Activated T-helper 1 cell treated with anti-CD3 and anti-CD28 coated beads, Interleukin-2, amount 50 U/mL, for 16 hours (primary cell): ENCODE measurements around the gene NT5C2.

ENCODE experiments used
- DNase-seq, 2 donors: peaks; one replicate each; pipeline ENCODE4 v3.0.0-alpha.2; 2020; ENCODE audit warnings: low read depth in 1 of 2, low spot score in 1 of 2

Gene NT5C2

DNA sequence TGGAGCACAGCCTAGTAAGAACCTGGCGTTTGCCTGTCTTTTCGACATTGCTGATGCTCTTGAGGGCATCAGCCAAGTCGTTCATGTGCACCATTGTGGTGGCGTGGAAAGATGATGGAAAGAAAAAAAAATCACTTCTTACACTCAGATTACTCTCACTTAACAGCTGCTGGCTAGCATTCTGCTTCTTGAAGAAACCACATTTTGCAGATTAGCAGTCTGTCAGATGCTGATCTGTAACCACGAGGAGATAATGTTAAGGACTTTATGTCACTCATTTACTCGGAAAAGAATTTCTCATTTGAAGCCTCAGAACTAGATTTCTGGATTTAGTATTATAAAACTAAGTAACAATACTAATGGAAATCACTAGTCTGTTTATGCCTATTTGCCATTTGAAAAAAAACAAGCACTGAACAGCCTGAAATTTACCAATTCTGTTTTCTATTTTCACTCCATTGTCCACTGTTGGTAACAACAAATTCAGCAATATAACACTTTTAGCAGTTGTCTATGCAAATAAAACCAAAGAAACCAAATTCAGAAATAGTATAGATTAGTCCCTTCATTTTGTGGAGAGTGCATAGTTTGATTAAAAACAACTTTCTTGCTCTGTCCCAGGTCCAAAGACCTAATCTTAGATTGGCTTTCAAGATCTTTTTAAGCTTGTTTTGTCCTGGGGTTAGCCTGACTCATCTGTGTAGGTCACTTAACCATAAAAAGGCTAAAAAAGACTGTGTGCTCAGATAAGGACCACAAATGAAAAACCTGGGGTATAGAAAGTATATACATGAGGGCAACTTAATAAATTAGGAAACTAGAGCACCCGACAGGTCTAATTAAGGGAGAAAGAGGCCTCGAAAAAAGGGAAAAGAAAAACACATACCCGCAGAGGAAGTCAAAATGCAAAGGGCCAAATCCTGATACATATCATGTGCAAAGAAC is 67.5 kb downstream of the NT5C2 start:
- no peak for DNase-seq

DNA sequence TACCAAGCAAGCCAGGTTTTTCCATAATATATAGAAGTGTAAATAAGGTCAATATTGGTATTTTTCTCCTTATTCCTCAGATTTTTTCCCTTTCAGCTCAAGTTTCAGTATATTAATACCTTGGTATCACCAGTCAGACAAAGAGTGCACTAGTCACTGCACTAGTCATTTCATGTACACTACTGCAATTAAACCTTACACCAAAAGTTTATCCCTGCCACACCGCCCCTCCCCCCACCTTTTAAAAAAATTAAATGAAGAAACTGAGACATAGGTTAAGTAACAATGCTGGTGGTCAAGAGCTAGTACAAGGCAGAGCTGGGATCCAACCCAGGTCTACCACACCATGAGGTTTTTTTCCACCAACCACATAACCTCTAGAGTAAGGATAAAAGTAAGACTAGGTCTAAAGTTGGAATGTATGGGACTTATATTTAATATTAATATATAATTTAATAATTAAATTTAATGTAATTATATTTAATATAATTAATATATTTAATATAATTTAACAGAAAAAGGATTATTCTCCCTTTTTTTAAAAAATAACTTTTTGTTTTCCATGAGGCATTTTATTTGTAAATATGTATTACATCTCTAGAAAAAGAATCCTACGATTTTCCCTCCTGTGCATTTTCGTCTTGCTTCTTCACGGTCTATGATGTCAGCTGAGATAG is 68.5 kb downstream of the NT5C2 start:
- DNase-seq, result no peak

DNA sequence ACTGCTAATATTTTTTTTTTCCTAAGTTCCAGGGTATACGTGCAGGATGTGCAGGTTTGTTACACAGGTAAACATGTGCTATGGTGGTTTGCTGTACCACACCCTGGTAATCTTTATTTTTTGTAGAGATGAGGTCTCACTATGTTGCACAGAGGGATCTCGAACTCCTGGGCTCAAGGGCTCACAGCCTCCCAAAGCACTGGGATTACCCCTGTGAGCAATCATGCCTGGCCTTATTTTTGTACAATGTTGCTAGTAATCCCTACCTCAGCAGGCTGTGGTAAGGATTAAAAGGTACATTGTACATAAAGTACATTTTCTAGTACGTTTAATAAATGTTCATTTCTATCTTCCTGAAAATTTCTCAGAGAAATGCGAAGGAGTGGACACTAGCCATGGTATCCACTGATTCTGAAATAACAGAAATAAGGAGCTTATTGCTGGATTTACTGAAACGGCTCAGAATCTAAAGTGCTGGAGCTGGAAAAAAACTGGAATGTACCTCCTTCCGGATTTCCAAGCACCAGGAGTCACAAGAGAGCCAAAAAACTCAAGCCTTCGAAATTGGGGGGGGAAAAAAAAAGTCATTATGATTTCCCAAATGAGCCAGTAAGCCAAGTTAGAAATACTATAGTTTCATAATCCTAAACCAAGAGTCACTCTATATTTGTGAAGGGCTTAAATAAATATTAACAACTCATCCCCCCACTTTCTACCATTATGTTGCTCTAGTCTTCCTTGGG is 69.6 kb downstream of the NT5C2 start:
- DNase-seq, result no peak

DNA sequence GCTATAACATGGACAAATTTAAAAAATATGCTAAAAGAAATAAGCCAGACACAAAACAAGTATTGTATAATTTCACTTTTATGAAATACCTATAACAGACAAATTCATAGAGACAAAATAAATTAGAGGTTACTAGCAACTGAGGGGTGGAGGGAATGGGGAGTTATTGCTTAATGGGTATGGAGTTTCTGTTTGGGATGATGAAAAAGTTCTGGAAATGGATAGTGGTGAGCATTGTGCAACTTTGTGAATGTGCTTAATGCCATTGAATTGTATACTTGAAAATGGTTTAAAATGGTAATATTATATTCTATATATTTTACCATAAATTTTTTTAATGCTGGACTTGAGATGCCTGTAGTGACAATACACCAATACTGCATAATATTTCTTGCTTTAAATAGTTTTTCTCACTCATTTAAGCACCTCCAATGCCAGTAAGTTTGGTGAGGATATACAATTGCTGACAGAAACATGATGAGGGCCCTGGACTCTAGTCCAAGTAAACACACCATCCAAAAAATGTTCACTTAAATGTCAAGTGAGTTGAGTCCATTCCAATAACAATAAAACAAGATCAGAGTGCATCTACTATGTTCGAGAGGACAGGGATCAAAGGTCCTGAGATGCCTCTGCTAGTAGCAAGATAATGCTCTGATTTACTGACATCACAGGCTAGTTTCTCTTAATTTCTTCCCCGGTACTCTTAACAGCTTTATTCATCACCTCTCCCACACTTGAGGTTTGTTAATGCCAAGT is 71.9 kb downstream of the NT5C2 start:
- DNase-seq, result no peak

DNA sequence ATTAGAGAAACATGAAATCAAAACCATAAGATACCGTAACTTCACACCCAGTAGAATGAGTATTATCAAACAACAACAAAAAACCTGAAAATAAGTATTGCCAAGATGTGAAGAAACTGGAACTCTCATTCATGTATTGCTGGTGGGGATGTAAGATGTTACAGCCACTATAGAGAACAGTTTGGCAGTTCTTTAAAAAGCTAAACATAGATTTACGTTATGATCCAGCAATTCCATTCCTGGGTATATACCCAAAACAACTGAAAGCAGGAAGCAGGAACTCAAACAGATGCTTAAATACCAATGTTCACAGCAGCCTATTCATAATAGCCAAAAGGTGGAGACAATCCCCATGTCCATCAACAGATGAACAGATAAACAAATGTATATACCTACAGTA is 72.5 kb downstream of the NT5C2 start:
- DNase-seq, result no peak

DNA sequence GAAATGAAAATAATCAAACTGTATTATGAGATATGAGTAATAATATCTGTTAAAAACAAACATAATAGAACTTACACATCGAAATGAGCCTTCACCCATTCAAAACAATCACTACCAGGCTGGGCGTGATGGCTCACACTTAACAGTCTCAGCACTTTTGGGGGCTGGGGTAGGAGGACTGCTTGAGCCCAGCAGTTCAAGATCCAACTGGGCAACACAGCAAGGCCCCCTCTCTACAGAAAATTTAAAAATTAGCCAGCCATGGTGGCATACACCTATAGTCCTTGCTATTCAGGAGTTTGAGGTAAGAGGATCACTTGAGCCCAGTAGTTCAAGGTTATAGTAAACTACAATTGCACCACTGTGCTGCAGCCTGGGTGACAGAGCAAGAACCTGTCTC is 75.8 kb downstream of the NT5C2 start:
- DNase-seq, result no peak

DNA sequence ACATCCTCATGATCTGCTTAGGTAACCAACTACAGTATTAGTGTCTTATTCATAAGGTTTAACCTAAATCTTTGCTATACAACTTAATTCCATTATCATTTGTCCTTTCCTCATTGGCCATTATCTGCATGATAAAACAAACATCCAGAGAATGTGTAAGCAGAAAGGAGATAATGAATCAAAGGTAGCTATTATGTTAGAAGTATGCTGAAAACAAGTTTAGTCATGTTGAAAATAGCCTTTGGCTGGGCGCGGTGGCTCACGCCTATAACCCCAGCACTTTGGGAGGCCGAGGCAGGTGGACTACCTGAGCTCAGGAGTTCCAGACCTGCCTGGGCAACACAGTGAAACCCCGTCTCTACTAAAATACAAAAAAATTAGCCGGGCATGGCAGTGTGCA is 78.2 kb downstream of the NT5C2 start:
- DNase-seq, result no peak

DNA sequence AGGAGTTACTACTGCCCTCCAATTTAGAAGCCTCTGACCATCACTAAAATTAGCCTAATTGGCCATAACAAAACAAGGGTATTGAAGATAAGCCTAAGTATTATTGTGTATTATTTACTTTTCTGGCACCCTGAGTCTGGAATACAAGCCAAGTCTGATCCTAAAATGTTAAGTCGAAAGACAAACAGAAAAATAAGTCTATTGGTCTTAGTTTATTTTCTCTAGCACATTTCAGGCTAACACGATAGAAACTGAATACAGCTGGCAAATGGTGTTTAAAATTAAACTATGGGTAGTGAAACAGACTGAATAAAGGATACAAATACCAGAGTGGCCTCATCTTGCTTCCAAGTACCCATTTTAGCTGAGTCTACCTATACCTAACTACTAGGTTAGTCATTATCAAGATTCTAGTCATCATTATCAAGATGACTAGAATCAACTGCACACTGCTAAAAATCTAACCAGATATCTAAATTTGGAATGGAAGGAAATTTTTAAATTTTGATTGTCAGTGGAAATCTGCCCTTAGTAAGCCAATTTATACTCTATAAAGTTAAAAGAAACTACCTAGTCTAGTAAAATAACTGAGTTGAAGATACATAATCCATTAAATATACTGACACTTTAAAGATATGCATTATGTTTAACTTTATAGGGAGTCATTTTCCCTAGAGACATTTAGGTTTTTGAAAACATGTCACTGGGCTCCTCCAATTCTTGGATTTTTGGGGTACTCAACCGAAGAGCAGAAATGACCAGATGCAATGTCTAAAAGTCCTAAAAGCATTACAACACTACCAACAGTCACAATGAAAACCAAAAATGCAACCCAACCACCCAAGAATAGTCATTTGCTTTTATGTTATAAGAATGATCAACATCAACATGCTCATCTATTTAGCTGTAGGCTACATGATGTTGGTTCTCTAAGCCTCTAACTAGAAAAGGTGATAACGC is 80.9 kb downstream of the NT5C2 start:
- DNase-seq, result no peak

DNA sequence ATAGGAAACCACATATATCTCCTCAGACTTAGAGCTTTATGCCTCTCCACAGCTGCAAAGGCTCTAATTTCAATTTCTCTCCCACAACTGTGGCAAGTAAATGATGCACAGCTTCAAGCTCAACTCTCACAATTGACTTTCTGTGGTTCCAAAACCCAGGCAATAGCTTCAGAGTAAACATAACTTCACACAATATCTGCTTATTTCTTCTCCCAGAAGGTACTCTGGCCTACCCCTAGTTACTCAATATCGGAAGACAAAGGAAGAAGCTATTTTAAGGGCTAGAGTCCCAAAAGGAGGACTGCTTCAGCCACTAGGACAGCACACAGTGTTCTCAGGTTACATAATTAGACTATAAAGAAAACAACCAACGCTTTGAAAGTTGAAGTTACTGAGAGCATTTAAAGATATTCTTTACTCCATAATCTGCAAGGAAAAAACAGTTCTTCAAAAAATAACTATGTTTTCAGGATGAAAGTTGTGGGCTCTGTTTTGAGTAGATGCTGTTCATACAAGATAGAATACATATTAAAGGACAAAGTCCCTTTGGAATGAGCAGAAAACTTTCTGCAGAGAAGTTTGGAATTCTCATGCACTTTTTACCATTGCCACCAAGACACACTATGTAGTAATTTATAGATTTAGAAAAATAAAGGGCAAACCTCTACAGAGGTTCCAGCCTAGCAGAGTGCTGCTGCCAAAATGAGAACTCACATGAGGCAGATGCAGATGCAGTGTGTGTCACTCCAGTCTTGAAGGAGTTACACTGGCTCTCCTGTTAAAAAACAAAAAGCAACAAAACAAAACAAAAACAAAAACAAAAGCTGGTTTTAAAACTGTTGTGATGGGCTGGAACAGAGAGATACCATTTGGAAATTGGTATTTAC is 81.8 kb downstream of the NT5C2 start:
- DNase-seq, result no peak

DNA sequence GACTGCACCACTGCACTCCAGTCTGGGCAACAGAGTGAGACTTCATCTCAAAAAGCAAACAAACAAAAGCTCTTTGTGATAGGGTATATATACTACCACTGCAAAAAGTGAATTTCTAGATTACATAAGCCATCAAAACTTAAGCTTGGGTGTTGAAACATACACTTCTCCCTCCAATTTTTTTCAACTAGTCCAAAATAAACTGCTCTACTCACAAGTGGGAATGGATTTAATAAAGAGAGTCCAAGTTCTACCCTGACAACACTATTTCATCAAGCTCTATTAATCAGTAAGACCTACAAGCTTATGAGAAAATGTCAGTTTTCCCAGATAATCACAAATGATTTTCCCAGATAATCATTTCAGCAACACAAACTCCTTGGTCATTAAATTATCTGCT is 82.7 kb downstream of the NT5C2 start:
- DNase-seq, result no peak

DNA sequence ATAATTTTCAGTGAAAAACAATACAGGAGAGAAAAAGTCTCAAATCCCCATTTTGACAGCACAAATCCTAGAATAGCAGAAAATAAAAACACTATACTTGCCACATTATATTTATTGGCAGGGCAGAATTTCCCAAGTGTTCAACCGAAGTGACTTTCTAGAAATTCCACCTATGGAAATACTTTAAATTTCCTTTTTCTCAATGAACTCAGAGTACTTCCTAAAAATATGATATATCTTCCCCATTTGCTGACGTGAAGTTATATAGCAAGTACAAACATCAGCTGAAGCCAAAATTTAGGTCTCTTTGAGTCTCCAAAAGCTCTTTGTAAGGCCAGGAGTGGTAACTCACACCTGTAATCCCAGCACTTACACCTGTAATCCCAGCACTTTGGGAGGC is 83.3 kb downstream of the NT5C2 start:
- DNase-seq, result no peak

DNA sequence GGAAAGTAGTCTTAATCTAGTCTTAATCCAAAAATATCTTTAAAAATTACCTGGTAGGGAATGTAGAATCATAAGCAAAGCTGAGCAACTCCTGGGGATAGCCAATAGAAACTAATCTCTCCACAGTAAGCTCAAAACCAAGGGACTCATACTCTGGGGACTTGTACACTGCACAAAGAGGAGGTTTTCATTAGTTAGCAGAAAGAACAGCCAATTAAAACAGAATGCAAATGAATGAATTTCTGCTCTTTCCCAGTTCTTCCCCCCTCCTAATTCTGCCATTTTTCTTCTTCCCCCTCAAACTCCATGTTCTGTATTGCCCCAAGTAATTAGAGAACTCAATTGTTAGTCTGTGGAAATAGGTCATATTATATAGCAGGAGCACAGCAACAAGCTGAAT is 86.5 kb downstream of the NT5C2 start:
- DNase-seq, result no peak

DNA sequence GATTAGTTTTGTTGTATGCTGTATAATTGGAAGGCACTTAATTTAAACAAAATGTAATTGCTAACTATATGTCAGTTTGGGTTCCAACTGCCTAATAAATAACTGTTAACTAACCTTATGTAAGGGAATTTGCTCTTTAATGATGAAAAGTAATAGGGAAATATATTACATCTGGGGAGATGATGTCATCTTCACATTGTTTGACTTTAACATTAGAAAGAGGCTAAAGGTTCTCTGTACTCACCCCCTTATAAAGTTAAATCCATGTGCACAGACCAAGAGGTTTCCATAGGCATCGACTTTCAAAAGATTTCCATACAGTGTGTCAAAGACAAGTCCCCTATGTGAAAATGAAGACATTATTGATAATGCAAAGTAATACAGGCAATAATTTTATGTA is 87.6 kb downstream of the NT5C2 start:
- no peak for DNase-seq

DNA sequence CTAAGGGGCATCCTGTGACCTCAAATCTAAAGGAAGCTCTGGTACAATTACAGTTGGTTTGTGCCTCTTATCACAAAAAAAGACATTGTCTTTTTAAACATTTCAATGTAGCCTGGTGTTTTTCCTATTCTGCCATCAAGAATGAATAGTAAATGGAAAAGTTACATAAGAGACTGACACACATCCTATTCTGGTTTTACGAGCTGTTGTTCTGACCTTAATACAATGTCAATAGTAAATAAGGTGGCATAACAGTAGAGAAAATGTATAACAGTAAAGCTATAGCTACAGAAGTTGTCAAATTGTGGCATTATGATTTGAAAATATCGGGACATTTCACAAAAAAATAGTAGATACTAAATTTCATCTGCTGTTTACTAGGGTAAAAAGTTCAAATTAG is 88.4 kb downstream of the NT5C2 start:
- no peak for DNase-seq

DNA sequence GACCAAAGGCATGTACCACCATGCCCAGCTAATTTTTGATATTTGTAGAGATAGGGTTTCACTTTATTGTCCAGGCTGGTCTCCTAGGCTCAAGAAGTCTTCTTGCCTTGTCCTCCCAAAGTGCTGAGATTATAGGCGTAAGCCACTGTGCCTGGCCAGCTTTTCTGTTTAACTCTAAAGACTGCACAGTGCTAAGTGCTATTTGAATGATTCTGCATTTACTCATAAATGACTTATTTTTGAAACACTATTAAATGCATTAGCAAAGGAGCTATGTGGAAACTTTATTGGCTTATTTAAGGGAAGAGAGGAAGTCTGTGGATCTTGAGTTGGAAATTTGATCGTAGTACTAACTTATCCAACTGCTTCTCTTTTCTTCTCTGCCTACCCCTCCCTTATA is 89.1 kb downstream of the NT5C2 start:
- no peak for DNase-seq

DNA sequence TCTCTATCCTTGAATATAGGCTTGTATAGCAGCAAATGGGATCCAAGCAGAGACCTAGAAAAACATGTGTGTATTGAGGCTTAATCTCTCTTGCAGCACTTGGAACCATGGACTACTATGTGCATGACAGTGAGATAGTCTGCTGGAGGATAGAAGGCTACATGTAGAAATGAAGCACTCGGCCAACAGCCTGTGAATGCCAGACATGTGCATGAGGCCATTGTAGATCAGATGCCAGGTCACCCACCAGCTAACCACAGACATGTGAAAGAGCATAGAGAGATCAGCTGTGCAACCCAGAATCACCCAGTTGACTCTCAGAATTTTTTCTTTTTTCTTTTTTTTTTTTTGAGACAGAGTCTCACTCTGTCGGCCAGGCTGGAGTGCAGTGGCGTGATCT is 90.9 kb downstream of the NT5C2 start:
- no peak for DNase-seq

DNA sequence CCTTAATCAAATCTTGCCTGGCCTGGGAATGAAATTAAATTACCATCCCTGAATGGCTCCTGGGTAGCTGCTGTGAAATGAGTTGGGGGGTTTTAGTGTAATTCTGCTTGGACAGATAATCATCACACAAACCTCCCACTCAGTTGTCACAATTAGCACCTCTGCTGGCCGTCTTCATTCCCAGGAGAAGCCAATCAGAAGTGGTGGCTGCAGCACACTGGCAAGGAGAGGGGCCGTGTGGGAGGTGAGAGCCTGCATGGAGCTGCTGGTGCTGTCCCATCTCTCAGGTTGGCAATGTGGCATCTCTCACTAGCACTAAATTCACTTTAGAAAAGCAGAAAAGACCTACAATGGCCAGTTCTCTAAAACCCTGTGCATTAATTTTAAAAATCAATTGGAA is 92.5 kb downstream of the NT5C2 start:
- no peak for DNase-seq

DNA sequence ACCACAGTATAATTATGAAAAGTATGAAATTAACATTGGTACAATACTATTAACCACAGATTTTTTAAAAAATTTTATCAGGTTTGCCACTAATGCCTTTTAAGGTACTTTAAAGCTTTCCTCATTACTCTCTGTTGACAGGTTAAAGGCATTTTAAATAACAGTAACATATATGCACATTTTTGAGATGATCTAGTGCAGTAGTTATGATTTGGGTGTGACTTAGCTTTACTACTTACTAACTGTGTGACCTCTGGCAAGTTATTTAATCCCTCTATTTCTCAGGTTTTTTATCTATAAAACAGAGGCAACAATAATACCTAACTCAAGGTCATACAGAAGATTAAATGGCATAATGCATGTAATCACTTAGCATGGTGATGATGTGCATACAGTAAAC is 94.8 kb downstream of the NT5C2 start:
- no peak for DNase-seq

DNA sequence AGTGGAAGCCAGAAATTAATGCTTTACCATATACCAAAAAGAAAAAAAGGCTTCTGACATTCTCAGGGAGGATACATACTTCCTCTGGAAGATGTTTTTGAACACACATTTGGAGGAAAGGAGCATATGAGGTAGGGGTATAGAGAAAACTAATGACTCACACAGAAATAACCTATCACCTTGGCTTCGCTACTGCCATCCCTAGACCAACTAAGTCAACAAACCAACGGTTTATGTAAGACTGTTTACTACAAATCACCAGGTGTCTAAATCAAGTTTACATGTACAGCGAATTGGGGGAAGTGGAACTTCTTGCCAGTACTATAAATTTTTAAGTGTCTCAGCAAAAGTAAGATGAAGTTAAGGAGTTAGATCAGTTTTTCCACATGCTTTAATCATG is 96.9 kb downstream of the NT5C2 start:
- no peak for DNase-seq
